Stimulated activated naive CD4-positive, alpha-beta T cell treated with Interleukin-2 at 50 U/mL for 16 hours (primary cell): ENCODE results near the gene C19orf18.
"Not testable (repeated sequence)": the region's sequence is repeated elsewhere in the genome, so short reads cannot be mapped to it uniquely, and the experiment has no call there.

Experiments used
- DNase-seq: peaks from one replicate; lab custom pipeline; 2025; lab: John Stamatoyannopoulos, UW

Gene C19orf18

GRCh38 chr19:57974434-57974833 is at the start of gene C19orf18:
Gene C19orf18, minus strand, starts transcription at chr19:57974534. Its CDS starts 102 bp downstream, at chr19:57974432.
- no peak for DNase-seq

DNA sequence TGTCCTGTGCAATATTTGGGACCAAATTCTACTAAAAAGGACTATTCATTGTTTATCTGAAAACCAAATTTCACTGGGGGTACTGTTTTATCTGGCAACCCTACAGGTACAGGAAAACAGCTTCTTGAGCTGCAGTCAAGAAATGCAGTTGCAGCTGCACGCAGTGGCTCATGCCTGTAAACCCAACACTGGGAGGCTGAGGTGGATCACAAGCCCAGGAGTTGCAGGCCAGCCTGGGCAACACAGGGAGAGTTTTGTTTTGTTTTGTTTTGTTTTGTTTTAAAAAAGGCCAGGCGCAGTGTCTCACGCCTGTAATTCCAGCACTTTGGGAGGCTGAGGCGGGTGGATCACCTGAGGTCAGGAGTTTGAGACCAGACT is 47.9 kb upstream of the C19orf18 start:
- no peak for DNase-seq

GRCh38 chr19:58021541-58022282 is 47.4 kb upstream of the C19orf18 start:
- DNase-seq = peak; percentile 4

GRCh38 chr19:58020129-58020528 is 45.8 kb upstream of the C19orf18 start:
- DNase-seq = no peak

- no peak for DNase-seq
These were observed 39.8 kb upstream of the C19orf18 start for GRCh38 chr19:58014141-58014540.

- DNase-seq = no peak
These were observed 36.2 kb upstream of the C19orf18 start for GRCh38 chr19:58010507-58010906.

- no peak for DNase-seq
These were observed 35.5 kb upstream of the C19orf18 start for GRCh38 chr19:58009666-58010301.

- no peak for DNase-seq
These were observed 34.9 kb upstream of the C19orf18 start for GRCh38 chr19:58009301-58009665.

DNA sequence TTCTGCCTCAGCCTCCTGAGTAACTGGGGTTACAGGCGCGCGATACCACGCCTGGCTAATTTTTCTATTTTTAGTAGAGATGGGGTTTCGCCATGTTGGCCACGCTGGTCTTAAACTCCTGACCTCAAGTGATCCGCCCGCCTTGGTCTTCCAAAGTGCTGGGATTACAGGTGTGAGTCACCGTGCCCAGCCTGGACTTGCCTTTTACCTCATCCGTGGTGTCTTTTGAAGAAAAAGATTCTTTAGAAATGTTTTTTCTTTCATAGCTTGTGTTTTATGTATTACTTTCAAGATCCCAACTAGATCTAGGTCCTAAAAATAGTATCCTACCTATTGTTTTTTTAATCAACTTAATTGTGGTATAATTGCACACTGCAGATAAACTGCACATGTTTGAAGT is 34.5 kb upstream of the C19orf18 start:
- DNase-seq = not testable (repeated sequence)

- no peak for DNase-seq
These were observed 33.0 kb upstream of the C19orf18 start for GRCh38 chr19:58007285-58007684.

DNA sequence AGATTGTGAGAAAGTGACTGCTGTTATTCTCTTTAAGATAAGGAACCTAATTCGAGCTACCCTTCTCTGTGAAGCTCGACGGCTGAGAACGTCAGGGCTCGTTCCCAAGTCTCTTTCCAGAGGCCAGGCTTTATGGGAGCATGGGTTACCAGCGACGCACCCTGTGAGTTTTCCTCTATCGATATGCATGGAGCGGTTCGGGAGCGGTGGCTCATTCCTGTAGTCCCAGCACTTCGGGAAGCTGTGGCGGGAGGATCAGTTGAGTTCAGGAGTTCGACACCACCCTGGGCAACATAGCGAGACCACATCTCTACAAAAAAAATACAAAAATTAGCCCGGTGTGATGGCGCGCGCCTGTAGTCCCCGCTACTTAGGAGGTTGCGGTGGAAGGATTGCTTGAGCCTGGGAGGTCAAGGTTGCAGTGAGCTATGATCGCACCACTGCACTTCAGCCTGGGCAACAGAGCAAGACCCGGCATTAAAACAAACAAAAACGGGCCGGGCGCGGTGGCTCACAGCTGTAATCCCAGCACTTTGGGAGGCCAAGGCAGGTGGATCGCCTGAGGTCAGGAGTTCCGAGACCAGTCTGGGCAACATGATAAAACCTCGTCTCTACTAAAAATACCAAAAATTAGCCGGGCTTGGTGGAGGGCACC is 29.0 kb upstream of the C19orf18 start:
- DNase-seq = no peak

DNA sequence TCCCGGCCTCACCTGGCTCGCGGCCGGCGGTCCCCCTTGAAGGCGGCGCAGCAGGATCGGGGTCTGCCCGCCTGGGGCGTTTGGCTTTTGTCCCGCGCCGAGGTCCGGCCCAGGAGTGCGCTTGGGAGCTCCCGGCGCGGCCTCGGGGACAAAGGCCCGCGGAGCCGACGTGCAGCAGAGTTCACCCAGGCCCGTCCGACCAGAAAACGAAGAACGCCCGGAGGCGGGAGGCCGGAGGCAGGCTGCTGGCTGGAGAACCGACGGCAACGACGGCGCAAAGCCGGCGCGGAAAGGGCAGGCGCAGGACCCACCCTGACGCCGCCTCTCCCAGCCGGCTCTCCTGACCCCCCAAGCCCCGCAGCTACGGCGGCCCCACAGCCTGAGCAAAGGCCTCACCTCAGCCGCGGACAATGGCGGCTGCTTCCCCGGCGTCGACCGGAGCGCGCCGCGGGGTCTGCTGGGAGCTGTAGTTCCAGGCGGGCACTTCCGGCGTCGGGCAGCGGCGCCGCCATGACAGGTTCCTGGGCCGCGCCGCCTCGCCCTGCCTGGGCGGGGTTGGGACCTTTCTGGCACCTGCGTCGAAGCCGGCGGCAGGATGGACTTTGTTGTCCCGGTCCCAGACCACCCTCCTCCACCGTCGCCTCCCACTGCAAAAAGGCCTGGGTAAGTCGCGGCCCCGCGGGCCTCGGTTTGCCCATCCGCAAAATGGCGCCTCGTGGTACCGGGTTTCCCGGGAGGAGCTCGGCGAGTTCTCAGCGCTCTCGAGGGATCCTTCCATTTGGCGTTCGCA is 28.2 kb upstream of the C19orf18 start, which contains the start of gene ZNF606:
Gene ZNF606, minus strand, starts transcription at position 437 of the 790 bp plus-strand sequence. CDS start 1,501 bp downstream, outside the sequence.
- DNase-seq = peak; percentile 76

- DNase-seq = no peak
These were observed 27.6 kb upstream of the C19orf18 start for GRCh38 chr19:58001895-58002369.

- no peak for DNase-seq
These were observed 26.3 kb upstream of the C19orf18 start for GRCh38 chr19:58000677-58001076.

- no peak for DNase-seq
These were observed 18.5 kb upstream of the C19orf18 start for GRCh38 chr19:57992841-57993240.

DNA sequence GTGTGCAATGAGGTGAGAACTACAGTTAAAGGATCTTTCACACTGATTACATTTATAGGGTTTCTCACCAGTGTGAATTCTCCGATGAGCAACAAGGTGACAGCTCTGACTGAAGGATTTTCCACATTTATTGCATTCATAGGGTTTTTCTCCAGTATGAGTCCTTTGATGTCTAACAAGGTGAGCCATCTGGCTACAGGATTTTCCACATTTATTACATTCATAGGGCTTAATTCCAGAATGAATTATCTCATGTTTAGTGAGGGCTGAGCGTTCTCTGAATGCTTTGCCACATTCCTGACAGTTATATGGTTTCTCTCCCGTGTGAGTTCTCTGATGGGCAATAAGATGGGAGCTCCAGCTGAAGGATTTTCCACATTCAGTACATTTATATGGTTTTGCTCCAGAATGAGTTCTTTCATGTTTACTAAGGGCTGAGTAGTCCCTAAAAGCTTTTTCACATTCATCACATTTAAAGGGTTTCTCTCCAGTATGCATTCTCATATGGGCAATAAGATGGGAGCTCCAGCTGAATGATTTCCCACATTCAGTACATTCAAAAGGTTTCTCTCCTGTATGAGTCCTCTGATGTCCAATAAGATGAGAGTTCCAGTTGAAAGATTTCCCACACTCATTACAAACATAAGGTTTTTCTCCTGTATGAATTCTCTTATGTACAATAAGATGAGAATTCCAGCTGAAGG is 4.4 kb upstream of the C19orf18 start:
- no peak for DNase-seq

DNA sequence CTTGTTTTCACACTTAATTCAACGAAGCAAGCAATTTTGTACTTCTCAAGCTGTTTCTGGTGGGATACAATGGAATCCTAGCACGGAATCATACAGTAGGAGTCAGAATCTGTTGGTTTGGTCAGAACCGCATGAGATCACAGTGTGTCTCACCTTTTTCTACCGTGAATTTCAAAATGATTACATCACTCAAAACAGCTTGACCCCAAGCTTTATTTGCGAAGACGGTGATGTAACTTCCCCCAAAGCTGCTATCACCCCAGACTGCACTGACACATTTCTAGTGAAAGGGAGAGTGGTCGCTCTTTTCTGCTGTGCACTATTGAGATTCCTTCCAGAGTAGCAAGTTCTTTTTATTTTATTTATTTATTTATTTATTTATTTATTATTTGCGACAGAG is 9.6 kb downstream of the C19orf18 start:
- DNase-seq = no peak

- no peak for DNase-seq
These were observed 12.5 kb downstream of the C19orf18 start for GRCh38 chr19:57961785-57962184.

GRCh38 chr19:57954996-57955395 is 19.3 kb downstream of the C19orf18 start:
- DNase-seq = no peak

DNA sequence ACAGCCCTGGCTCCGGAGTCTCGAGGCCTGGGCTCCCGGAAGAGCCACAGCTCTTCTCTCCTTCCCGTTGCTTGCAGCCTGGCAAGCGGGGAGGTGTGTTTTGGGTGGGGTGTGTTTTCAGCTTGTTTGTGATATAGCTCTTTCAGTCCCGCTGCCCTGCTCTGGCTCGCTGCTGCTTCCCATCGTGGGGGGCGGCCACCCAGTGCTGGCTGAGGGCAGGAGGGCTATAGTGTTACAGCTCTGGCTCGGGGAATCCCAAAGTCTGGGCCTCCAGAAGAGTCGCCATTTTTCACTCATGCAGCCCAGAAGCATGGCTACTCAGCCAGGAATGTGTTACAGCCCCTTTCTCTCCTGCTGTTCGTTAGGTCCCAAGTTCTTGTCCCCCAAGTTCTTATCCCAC is 24.6 kb downstream of the C19orf18 start:
- no peak for DNase-seq

GRCh38 chr19:57949296-57949695 is 25.0 kb downstream of the C19orf18 start:
- no peak for DNase-seq
